Activated naive CD4-positive, alpha-beta T cell treated with anti-CD3 and anti-CD28 coated beads, Interleukin-2, amount 50 U/mL, for 72 hours (primary cell): ENCODE data around the gene PRR23C. TPM values are rescaled to one million over a fixed set of nuclear protein-coding genes. Genes with fewer than 3 reads are reported as not detected.

Experiments used
- ATAC-seq, 2 donors: fragments of 150-1000 bp; cut with Tn5 transposase; 2 replicates each; pipeline ENCODE4 v1.10.0; 2021; ENCODE audit warnings: mild to moderate bottlenecking in 2 of 2, moderate library complexity in 2 of 2
- DNase-seq, 2 donors: peaks; one replicate each; pipeline ENCODE4 v3.0.0; 2021 to 2022; ENCODE audit warnings: low spot score in 2 of 2
- H3K27ac Mint-ChIP-seq, 2 donors: one replicate each; pipeline ENCODE4 v1.8.0; 2022; ENCODE audit warnings: mild to moderate bottlenecking in 2 of 2, mixed read lengths in 2 of 2
- H3K36me3 Mint-ChIP-seq, 2 donors: one replicate each; pipeline ENCODE4 v1.8.0; 2022; ENCODE audit warnings: mixed read lengths in 2 of 2
- H3K9me3 Mint-ChIP-seq, 2 donors: one replicate each; pipeline ENCODE4 v1.8.0; 2022; ENCODE audit warnings: mixed read lengths in 2 of 2
- total RNA-seq, 2 donors: library from RNA; stranded (reverse); gene quantifications; one replicate each; pipeline ENCODE4 v1.2.3, GENCODE V29; 2022

Gene PRR23C
- total RNA-seq, 2 donors from 2014 or later, result not detected

DNA sequence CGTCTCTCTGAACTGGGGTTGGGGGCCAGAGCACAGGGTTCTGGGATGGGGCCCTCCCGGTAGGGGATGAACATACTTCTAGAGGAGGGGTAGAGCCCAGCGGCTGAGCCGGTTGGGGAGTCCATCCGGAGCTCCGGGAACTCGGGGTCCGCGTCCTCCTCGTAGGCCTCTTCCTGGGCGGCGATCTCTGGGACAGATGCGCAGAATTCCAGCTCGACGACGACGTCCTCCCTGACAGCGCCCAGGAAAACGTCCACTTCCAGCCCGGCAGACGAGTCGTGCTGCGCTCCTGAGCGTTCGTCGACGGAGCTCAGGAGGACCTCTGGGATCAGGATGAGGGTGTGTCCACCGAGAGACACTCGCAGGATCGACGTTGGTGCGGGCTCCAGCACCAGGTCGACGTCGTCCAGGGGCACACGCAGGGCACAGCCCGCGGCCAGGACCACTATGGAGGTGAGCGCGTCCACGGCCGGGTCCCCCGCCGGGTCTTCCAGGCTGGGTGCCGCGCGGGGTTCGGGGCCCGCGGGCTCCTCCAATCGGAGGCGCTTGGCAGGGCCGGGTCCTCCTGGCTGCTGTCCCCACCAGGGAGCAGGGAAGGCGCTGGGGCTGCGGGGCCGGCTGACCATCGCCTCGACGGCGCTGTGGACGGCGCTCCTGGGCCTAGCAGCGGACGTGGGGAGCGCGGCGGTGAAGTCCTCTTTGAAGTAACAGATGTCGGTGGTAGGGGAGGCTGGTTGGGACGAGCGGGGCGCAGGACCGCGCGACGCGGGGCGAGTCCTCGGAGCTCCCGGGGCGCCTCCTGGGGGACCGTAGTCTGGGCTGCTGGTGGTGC, 24.4 kb downstream of the PRR23C start:
- ATAC-seq (no peak), DNase-seq (no peak)
- Mint-ChIP-seq H3K27ac (no peak overlapping the region), H3K9me3 (peaks cover 0 to 7% of the 10 kb centered on the region in 2 donors), H3K36me3 (peaks cover 6 to 9% of the 10 kb centered on the region in 2 donors)

- DNase-seq, result no peak
- Mint-ChIP-seq H3K9me3 (peaks cover 7 to 16% of the 10 kb centered on the region in 2 donors), H3K27ac (no peak overlapping the region), H3K36me3 (peaks cover 6 to 9% of the 10 kb centered on the region in 2 donors)
- no peak for ATAC-seq
These were observed 28.2 kb downstream of the PRR23C start for GRCh38 chr3:139016430-139017048.

DNA sequence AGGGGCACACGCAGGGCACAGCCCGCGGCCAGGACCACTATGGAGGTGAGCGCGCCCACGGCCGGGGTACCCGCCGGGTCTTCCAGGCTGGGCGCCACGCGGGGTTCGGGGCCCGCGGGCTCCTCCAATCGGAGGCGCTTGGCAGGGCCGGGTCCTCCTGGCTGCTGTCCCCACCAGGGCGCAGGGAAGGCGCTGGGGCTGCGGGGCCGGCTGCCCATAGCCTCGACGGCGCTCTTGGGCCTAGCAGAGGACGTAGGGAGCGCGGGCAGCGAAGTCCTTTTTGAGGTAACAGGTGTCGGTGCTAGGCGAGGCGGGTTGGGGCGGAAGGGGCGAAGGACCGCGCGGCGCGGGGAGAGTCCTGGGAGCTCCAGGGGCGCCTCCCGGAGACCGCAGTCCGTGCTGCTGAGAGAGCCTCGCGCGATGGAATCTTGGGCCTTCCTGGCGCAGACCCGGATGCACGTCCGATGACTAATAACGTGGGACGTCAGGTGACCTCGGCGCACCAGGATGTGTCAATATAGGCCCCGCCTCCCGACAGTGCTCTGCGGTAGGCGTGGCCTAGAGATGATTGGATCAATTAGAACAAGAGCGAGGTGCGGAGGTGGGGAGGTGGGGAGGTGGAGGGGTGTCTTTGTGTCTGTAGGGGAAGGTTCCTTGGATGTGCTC, 38.5 kb downstream of the PRR23C start, which contains the start of gene PRR23A:
TSS of gene PRR23A (minus strand) at position 218 of the 666 bp plus-strand sequence. CDS start at position 218, 0 bp downstream.
- ATAC-seq, result no peak
- no peak within 1 kb of the TSS for H3K27ac Mint-ChIP-seq
- no peak for DNase-seq
- peaks cover 11 to 16% of the 10 kb centered on the region in 2 donors for H3K9me3 Mint-ChIP-seq
- H3K36me3 Mint-ChIP-seq, result peaks cover 5 to 10% of the 10 kb centered on the region in 2 donors

DNA sequence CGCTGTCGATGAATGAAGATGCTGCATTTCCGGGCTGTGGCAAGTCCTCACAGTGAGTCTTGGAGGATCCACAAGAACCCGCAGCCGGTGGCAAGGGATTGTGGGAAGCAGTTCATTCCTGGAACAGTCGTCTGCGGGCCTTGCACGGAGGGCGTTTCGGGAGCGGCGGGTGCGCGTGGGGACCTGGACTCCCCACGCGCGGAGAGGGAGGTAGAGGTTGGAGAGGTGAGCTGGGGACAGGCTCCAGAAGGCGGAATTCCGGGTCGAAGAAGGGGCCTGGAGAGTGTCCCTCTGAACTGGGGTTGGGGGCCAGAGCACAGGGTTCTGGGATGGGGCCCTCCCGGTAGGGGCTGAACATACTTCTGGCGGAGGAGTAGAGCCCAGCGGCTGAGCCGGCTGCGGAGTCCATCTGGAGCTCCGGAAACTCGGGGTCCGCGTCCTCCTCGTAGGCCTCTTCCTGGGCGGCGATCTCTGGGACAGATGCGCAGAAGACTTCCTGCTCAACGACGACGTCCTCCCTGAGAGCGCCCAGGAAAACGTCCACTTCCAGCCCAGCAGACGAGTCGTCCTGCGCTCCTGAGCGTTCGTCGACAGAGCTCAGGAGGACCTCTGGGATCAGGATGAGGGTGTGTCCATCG, 39.2 kb downstream of the PRR23C start:
- DNase-seq (no peak), ATAC-seq (no peak)
- Mint-ChIP-seq H3K36me3 (peaks cover 9 to 14% of the 10 kb centered on the region in 2 donors), H3K27ac (no peak overlapping the region), H3K9me3 (peaks cover 16 to 21% of the 10 kb centered on the region in 2 donors)

DNA sequence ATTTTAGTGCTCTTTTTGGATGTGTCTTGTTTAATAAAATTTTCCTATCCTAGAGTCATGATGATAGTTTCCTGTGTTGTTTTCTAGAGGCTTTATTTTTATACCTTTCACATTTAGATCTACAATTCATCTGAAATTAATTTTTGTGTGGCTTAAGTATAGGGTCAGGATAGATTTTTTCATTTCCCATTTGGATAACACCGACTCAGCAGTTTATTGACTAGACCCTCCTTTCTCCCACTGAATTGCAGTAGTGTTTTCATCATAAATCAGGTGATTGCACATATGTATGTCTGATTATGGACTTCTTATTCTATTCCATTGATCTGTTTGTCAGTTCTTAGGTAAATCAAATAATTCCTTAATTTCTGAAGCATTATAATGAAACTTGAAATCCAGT, 49.0 kb downstream of the PRR23C start:
- Mint-ChIP-seq H3K9me3 (peaks cover 0 to 6% of the 10 kb centered on the region in 2 donors), H3K36me3 (no peaks in the 10 kb centered on the region), H3K27ac (no peak overlapping the region)
- DNase-seq (no peak), ATAC-seq (no peak)

Other genes with a start within 250 kb of the PRR23C start
- 10 to 100 TPM; 18.8 to 21.7 TPM for gene PIK3CB, start 210.0 kb downstream of the PRR23C start, total RNA-seq
- gene FOXL2, start 97.8 kb downstream of the PRR23C start, total RNA-seq, result not detected
- gene FOXL2NB, start 97.7 kb downstream of the PRR23C start, total RNA-seq, result not detected
- not detected for gene PRR23A, start 38.6 kb downstream of the PRR23C start, total RNA-seq
- not detected for gene PRR23B, start 24.0 kb downstream of the PRR23C start, total RNA-seq